NCI-H187 treated with DMSO at 0.1 percent for 48 hours (cell line): ENCODE data around the gene KCNIP3.

Experiments
- DNase-seq: peaks from one replicate; lab custom pipeline; 2025; lab: John Stamatoyannopoulos, UW

KCNIP3 gene

GRCh38 chr2:95314598-95314963 is 17.4 kb downstream of the KCNIP3 start:
- DNase-seq, result no peak

- no peak for DNase-seq
Measured at GRCh38 chr2:95314964-95315611, 17.9 kb downstream of the KCNIP3 start.

GRCh38 chr2:95315801-95316411 is 18.8 kb downstream of the KCNIP3 start:
- no peak for DNase-seq

- no peak for DNase-seq
Measured at GRCh38 chr2:95316466-95317122, 19.4 kb downstream of the KCNIP3 start.

GRCh38 chr2:95317123-95317500 is 20.0 kb downstream of the KCNIP3 start:
- no peak for DNase-seq

- no peak for DNase-seq
Measured at GRCh38 chr2:95317665-95318425, 20.7 kb downstream of the KCNIP3 start.

- DNase-seq, result no peak
Measured at GRCh38 chr2:95318431-95319220, 21.5 kb downstream of the KCNIP3 start.

- no peak for DNase-seq
Measured at GRCh38 chr2:95319481-95320343, 22.6 kb downstream of the KCNIP3 start.

- DNase-seq, result no peak
Measured at GRCh38 chr2:95320344-95320712, 23.2 kb downstream of the KCNIP3 start.

GRCh38 chr2:95320986-95321767 is 24.0 kb downstream of the KCNIP3 start:
- DNase-seq, result no peak

- DNase-seq, result no peak
Measured at GRCh38 chr2:95323347-95324155, 26.4 kb downstream of the KCNIP3 start.

GRCh38 chr2:95325026-95325425 is 27.9 kb downstream of the KCNIP3 start:
- no peak for DNase-seq

- no peak for DNase-seq
Measured at GRCh38 chr2:95325590-95326432, 28.7 kb downstream of the KCNIP3 start.

GRCh38 chr2:95326433-95327140 is 29.4 kb downstream of the KCNIP3 start:
- DNase-seq, result no peak

GRCh38 chr2:95327861-95328260 is 30.7 kb downstream of the KCNIP3 start:
- DNase-seq, result no peak

- DNase-seq, result no peak
Measured at GRCh38 chr2:95328358-95329125, 31.4 kb downstream of the KCNIP3 start.

- DNase-seq, result no peak
Measured at GRCh38 chr2:95329401-95329800, 32.3 kb downstream of the KCNIP3 start.
